Subcutaneous preadipocyte (primary cell): ENCODE measurements around the gene PSMA7. TPM values are rescaled to one million over a fixed set of nuclear protein-coding genes. Genes with fewer than 3 reads are reported as not detected.

Experiments used
- total RNA-seq: library from RNA; depleted of rRNA; stranded (reverse); fragments of >200 nt; gene quantifications from 2 replicates; pipeline ENCODE4 v1.2.3, GENCODE V29; 2012

The PSMA7 gene
- total RNA-seq: 283 and 322 TPM in 2 replicates

GRCh38 chr20:62143081-62143956, at the start of gene PSMA7, which contains the start of gene SS18L1:
Gene PSMA7, minus strand, starts transcription at chr20:62143394. Its CDS starts 91 bp downstream, at chr20:62143303.
Gene SS18L1, plus strand, starts transcription at chr20:62143769. Its CDS starts 52 bp downstream, at chr20:62143821.

GRCh38 chr20:62182469-62183425, 39.6 kb upstream of the PSMA7 start, which contains the start of gene MTG2:
Gene MTG2, plus strand, starts transcription at chr20:62183028. Its CDS starts 10,393 bp downstream, at chr20:62193421.

GRCh38 chr20:62121776-62122653, 21.2 kb downstream of the PSMA7 start, which contains the start of gene LSM14B:
Gene LSM14B, plus strand, starts transcription at chr20:62122475. Its CDS starts 192 bp downstream, at chr20:62122667.

Other genes starting within 250 kb of the PSMA7 start
- gene TAF4, start 77.5 kb downstream of the PSMA7 start, total RNA-seq: 4.8 and 8.0 TPM in 2 replicates
- gene LSM14B, start 20.9 kb downstream of the PSMA7 start, total RNA-seq: 32.3 and 34.8 TPM in 2 replicates
- 12.1 and 14.3 TPM in 2 replicates for gene SS18L1, start 375 bp upstream of the PSMA7 start, total RNA-seq
- gene MTG2, start 39.6 kb upstream of the PSMA7 start, total RNA-seq: 15.8 and 24.0 TPM in 2 replicates
- gene HRH3, start 76.9 kb upstream of the PSMA7 start, total RNA-seq: not detected in 2 replicates
- gene OSBPL2, start 95.1 kb upstream of the PSMA7 start, total RNA-seq: 14.7 and 18.6 TPM in 2 replicates
- gene ADRM1, start 159.6 kb upstream of the PSMA7 start, total RNA-seq: 112 and 115 TPM in 2 replicates
- 33.1 and 88.8 TPM in 2 replicates for gene LAMA5, start 223.9 kb upstream of the PSMA7 start, total RNA-seq
- 347 and 816 TPM in 2 replicates for gene RPS21, start 243.7 kb upstream of the PSMA7 start, total RNA-seq